SHP77 (cell line): Measurements from ENCODE around the gene TECTA.
"Not testable (repeated sequence)": the region's sequence is repeated elsewhere in the genome, so short reads cannot be mapped to it uniquely, and the experiment has no call there.

Experiments used
- DNase-seq, 2 experiments: peaks; one replicate each; lab custom pipeline; 2025; lab: John Stamatoyannopoulos, UW

TECTA gene

DNA sequence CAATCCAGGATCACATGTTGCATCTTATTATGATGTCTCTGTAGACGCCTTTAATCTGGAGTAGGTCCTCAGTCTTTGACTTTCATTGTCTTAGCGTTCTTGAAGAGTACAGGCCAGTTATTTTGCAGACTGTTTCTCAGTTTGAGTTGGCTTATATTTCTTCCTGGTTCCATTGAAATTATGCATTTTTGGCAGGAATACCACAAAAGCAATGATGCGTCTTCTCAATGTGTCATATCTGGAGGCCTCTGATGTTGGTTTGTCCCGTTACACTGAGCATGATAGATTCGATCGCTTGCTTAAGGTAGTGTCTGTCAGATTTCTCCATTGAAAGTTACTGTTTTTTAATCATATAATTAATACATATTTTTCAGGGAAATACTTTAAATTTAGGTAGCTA, 30.6 kb downstream of the TECTA start:
- no peak for DNase-seq

DNA sequence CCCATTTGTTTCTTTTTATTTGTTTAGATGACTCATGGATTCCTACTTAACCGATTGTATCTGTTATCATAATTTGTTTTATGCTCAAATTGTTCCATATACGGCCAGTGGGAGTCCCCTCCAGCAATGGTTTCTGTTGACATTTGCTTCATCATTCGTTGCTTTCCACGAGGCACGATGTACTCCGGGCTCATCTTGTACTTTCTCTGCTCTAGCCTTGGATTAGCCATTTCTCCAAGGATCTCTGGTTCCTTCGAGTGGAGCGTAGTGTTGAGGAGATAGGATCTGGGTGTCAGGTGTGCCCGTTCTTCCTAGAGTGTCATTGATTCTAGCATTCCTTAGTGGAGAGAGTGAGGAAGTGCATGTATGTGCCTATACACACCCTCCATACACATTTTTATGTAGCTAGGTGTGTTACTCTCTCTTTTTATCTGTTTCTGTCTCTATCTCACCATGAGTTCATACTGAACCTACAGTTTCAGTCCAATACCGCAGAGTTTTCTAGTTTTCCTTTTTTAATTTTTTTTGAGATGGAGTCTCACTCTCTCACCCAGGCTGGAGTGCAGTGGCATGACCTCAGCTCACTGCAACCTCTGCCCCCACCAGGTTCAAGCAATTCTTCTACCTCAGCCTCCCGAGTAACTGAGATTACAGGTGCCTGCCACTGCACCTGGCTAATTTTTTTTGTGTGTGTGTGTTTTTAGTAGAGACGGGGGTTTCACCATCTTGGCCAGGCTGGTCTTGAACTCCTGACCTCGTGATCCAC, 31.4 kb downstream of the TECTA start:
- DNase-seq: no peak

DNA sequence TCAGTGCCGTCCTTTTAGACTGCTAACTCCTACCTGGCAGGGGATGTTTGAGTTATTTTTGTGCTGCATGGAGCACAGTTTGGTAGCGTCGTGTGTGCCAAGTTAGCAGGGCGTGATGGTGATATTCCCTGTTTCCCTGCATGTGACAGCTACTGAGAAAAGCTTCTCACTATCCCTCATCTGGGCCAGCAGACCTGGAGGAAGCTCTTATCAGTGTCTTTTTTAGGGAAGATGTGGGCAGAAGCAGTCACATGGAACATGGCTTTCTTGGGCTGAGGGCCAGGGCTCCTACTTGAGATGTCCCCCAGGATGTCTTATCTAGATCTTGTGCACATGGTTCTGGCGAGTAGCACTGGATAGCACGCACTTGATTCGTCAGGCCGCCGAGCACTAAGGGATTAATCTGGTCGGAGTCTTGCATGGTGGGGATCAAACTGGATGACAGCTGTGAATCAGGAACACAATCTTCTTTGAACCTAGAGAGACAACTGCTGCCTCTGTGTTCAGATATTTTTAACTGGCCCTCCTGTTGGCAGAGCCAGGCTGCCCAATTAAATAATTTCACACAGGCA, 33.8 kb downstream of the TECTA start:
- no peak for DNase-seq

DNA sequence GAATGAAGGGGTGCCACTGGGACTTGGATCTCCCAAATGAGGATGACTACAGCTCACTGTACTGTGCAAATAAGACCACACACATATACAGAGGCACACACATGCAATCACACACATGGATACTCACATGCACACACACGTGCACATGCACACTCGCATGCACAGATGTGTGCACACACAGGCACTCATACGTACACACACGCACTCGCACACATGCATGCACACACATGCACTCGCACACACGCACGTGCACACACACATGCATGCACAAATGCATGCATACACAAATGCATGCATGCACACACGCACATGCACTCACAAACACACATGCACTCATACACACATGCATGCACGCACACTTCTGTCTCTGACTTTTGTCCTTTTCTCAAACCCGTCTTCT, 36.0 kb downstream of the TECTA start:
- DNase-seq: no peak

DNA sequence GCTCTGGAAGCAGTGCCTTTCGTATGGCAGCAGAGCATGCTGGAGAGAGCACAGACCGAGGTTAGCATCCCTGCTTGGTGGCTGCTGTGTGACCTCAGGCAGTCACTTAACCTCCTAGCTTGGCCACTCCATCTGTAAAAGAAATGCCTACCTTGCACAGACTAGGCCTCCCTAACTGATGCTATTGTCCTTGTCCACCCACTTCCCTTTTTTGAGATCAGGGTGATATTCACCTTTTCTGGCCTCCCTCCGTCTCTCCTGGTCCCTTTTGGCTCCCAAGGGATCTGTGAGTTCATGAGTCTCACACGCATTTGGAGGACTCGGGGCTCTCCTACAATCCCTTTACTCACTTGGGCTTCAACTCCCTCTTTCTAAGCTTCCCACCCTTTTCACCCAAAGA, 37.2 kb downstream of the TECTA start:
- DNase-seq: no peak

DNA sequence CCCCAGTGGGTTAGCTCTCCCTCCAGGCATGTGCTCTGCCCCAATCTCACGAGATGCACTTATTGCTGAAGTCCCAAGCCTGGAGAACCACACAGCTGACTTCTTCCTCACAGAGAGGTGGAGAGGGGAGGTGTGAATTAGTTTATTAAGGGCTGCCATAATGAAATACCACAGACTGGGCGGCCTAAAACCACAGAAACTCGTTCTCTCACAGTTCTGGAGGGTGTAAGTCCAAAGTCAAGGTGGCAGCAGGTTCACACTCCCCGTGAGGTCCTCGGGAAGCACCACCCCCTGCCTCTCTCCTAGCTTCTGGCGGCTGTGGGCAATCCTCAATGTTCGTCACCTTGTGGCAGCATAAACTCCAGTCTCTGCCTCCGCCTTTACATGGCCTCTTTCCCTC, 39.3 kb downstream of the TECTA start:
- DNase-seq: no peak

DNA sequence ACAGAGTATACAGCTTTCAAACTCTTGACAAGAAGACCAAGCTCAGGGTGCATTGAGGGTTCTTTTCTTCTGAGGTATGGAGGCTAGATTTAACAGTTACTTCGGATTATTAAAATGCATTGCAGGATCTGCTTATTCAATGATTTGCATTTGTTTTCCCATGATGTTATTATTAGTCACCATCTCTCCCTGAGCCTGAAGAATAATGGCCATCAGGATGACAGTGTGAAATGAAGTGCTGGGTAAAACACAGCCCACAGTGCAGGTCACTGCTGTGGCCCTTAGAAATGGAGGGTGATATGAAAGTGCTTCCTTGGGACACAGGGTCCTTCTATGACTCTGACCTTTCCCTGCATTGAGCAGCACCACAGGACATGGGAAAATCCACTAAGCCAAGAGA, 40.0 kb downstream of the TECTA start:
- no peak for DNase-seq

DNA sequence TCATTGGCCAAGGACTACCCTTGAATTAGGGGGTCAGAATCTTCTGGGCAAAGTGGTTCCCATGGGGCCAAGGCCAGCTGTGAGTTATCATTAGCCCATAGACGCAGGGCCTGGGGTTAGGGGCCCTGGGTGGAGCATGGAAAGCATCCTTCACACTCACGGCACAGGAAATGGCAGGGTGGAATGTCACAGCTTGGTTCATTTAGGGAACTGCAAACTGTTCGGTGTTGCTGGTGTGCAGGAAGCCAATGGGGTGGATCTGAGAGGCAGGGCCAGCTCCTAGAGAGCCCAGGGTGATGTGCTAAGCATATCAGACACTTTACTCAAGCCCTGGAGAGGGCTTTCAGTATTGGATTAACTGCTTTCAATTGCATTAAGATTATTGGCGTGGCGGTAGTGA, 42.9 kb downstream of the TECTA start:
- no peak for DNase-seq

DNA sequence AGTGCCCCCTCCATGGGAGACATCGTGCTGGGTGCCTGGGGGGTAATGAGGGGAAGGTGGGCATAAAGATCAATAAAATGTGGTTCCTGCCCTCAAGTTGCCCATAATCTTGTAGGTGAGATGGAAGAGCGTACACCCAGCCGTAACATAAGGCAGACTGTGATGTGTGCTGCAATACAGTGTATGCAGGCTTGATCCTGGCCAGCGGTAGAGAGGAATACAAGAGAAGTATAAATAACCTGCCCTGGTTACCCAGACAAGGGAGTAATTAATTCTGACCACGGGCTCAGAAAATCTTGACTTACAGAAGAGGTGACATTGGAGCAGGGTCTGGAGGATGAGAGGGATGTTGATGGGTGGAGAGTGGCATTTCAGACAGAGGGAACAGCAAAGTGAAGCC, 43.7 kb downstream of the TECTA start:
- DNase-seq: no peak

DNA sequence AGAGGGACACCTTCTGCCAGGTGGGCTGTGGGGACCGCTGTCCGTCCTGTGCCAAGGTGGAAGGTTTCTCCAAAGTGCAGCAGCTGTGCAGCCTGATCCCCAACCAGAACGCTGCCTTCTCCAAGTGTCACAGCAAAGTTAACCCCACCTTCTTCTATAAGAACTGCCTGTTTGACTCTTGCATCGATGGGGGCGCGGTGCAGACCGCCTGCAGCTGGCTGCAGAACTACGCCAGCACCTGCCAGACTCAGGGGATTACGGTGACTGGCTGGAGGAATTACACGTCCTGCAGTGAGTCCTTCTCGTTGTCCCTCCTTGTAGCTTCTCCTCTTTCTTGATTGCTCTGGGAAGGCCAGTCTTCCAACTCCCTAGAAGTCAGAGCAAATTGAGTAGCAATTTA, 44.8 kb downstream of the TECTA start:
- no peak for DNase-seq

DNA sequence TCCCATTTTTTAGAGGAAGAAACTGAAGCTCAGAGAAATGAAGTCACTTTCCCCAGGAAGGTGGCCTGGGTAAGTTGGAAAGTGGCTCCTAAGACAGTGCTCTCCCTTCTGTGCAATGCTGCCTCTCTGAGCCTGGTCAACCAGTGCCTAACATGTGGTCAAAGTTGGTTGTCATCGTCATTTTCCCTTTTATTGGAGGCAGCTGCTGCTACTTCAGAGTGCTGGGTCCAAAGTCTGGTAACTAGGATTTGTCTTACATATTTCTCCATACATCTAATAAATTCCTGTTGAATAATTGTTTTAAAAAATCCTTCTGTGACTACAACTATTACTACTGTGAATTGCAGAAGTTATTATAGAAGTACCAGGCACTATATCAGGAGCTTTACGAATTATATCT, 48.1 kb downstream of the TECTA start:
- no peak for DNase-seq

DNA sequence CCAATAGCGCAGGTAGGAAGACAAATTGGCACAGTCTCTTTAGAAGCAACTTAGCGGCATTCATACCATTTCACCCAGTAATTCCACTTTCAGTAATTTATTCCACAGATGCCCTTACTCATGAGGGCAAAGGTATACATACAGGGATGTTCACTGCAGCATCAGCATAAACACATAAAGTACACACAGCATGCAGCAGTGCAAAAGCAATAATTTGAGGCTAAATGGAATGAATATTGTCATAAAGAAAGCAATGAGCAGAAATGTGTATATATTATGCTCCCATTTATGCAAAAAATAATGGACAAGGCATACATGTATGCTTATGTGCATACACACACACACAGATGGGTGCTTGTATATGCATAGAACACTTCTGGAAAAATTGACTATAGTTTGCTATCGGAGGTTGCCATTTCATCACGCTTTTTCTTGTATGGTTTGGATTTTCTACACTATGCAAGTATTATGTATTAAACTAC, 50.2 kb downstream of the TECTA start:
- no peak for DNase-seq

DNA sequence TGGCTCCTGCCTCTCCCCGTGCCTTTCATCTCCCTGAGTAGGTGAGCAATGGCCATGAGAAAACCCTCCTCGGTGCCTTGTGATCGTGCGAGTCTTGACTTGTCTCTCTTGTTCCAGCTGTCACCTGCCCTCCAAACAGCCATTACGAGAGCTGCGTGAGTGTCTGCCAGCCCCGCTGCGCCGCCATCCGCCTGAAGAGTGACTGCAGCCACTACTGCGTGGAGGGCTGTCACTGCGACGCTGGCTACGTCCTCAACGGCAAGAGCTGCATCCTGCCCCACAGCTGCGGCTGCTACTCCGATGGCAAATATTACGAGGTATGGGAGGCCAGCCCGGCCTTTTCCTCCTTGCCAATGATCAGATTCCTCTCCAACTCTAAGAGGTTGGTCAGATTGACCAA, 51.7 kb downstream of the TECTA start:
- DNase-seq: peak; percentile 69 to 86

DNA sequence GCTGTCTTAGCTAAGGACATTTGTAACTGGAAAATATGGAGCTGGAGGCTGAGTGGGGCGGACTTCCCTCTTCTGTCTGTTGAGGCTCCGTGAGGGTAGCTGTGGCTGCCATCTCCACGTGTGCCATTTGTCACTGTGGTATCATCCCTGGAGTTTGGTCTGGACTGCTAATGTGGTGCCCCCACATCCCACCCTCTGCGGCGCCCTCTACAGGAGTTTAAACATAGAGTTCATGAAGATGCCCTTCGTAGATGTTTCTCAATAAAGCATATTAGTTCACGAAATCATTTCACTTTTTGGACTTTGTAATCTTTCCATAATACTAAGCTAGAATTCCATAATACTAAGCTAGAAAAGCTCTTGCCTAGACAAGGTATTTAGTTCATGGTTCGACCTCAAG, 52.4 kb downstream of the TECTA start:
- peak in 1 of 2 experiments; percentile 39 for DNase-seq

DNA sequence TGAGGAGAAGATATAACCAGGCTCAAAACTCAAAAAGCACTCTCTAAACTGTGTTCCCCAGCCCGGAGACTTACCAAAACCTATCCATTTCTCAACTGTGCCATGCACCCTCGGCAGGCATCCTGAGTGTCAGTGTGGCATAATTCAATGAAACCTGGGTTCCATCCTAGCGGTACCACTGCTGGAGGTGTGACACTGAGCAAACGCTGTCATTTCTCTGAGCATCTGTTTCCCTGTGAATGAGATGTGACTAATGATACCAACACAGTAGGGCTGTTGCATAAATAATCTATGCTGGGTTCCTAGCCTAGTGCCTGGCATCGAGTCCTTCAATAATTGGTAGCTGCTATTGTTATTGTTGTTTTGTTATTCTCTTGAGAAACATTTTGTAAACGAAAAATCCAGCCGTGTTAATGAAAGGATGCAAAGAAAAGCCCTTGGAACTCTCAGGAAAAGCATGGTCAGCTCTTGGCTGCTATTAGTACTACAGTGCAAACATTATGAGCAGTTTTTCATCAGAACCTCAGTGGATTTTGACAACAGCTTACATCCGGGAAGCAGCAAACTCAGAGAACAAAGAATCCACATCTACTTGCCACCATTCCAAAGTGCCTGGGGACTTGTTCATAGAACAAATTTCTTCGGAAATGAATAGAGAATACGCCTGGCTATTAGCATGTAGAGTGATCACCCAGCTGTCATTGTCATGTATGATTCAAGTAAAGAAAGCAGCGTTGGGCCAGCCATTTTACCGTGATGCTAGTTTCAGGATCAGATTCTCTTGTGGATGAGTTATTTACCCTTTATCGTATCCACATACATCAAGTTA, 53.7 kb downstream of the TECTA start:
- DNase-seq: no peak

DNA sequence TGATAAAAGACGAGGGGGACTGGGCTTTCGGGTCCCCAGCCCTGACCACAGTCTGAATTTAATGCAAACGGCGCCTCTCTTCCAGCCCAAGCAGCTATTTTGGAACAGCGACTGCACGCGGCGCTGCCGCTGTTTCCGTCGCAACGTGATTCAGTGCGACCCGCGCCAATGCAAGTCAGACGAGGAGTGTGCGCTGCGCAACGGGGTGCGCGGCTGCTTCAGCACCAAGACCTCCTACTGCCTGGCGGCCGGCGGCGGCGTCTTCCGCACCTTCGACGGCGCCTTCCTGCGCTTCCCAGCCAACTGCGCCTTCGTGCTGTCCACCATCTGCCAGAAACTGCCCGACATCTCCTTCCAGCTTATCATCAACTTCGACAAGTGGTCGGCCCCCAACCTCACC, 56.7 kb downstream of the TECTA start:
- DNase-seq: no peak

DNA sequence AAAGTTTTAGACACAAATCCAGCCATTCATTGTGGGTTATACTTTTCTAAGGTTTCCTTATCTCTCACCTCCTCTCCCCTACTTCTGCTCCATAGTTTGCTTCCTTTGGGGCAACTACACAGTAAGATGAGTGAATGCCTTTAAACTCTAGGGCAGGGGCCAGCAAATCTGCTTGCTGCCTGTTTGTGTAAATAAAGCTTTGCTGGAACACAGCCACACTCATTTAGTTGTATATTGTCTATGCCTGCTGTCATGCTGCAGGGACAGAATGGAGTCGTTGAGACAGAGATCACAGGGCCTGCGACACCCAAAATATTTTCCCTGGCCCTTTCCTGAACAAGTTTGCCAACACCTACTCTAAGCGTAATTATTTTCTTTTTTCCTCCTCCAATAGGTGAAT, 58.7 kb downstream of the TECTA start:
- no peak for DNase-seq

DNA sequence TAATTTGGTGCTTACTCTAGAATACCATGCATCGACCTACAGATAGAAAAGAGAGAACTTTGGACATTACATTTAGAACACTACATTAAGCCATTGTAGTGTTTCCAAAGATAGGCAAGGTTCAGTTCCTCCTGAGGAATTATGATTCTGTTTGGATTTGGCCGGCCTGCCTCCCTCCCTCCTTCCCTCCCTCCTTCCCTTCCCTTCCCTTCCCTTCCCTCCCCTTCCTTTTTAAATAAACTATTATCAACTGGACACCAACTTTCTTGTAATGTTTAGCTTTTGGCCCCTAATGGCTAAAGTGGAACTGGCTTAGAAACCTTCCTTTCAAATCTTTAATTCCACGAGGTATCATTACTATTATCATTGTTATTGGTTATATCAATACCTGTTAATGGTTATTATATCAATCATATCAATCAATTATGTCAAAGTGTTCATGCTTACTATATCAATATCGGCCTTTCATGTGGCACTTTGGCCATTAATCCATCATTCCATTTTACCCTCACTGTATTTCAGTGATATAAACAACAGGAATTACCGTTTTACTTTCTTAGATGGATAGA, 60.4 kb downstream of the TECTA start:
- no peak for DNase-seq

DNA sequence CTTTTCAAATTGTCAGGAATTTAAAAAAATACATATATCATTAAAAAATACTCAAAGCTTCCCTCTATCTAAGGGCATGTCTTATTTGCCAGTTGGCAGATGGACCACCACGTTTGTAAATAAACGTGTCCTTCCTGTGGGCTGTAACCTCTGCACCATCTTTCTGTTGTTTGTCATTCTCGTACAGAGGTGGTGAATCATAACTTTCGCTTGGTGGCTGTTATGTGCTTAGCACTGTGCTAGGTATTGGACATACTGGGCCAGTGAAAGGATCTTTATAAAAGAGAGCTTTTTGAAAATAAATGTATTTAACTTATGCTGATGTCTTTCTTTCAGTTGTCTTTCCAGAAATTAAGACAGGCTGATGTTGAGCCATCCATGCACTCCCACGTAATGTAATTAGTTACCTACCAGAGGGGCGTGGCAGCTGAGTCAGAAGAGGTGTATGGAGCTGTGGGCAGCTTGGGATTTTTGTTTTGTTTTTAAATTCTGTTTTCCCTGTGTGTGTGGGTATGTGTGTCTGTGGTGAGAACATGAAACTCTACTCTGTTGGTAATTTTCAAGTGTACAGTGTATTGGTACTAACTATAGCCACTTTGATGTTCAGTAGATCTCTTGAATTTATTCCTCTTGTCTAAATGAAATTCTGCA, 62.7 kb downstream of the TECTA start:
- DNase-seq: no peak

DNA sequence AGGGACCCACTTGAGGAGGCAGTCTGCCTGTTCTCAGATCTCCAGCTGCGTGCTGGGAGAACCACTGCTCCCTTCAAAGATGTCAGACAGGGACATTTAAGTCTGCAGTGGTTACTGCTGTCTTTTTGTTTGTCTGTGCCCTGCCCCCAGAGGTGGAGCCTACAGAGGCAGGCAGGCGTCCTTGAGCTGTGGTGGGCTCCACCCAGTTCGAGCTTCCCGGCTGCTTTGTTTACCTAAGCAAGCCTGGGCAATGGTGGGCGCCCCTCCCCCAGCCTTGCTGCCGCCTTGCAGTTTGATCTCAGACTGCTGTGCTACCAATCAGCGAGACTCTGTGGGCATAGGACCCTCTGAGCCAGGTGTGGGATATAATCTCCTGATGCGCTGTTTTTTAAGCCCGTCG, 76.6 kb downstream of the TECTA start:
- not testable (repeated sequence) for DNase-seq

DNA sequence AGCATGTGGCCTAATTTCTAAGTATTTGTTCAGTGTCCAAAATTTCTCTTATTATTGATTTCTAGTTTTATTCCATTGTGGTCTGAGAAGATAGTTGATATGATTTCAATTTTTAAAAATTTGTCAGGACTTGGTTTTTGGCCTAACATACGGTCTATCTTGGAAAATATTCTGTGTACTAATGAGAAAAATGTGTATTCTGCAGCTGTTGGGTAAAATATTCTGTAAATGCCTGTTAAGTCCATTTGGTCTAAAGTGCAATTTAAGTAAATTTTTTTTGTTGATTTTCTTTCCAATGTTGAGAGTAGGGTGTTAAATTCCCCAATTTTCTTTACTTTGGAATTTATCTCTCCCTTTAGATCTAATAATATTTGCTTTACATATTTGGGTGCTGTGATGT, 78.3 kb downstream of the TECTA start:
- no peak for DNase-seq

DNA sequence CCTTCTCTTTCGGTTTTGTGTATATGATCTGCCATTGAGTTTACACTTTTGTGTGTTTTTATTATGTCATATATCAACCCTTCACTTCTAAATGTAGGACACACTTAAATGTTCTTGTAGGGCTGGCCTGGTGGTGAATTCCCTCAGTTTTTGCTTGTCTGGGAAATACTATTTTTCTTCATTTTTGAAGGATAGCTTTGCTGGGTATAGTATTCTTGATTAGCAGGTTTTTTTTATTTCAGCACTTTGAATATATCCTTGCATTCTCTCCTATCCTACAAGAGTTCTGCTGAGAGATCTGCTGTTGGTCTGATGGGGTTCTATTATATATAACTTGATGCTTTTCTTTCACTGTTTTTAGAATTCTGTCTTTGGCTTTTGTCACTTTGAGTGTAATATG, 79.1 kb downstream of the TECTA start:
- no peak for DNase-seq
